ENCODE measurements around the gene PTPRN2. TPM values are rescaled to one million over a fixed set of nuclear protein-coding genes. Genes with fewer than 3 reads are reported as not detected.

PTPRN2 gene
- total RNA-seq, 2 experiments from 2014 or later = 0.46 to 0.51 TPM

DNA sequence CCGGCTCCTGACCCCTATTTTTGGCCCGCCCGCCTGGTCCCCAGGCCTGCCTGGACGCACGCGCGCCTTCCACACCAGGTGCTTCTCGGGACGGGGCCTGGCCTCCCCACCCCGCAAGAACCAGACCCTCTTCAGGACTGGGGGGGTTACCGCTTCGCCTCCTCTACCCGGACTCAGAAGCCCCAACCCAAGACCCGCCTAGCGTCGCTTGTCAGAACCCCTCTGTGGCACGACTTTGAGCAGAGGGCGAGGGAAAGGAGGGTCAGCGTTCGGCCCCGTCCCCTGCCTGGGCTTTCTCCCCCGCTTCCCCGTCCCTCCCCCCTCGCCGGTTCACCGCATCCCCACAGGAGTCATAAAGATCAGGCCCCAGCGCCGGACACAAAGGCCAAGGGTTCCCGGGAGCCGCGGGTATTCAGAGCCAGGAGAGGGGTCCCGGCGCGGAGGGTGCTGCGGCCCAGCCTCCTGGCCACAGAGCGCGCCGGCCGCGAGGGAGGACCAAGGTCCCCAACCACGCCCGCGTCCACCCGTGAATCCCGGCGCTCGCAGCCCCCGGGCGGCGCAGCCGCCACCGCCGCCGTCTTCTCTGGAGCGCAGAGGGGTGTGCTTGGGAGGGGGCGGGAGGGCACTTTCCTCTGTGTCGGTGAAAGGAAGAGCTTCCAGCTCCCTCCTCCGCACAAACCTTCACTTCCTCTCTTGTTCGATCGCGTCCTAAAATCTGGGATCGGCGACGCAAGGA, 898.9 kb downstream of the PTPRN2 start:
- ATAC-seq = no peak
- H3K4me3 Mint-ChIP-seq = no peak overlapping the region

DNA sequence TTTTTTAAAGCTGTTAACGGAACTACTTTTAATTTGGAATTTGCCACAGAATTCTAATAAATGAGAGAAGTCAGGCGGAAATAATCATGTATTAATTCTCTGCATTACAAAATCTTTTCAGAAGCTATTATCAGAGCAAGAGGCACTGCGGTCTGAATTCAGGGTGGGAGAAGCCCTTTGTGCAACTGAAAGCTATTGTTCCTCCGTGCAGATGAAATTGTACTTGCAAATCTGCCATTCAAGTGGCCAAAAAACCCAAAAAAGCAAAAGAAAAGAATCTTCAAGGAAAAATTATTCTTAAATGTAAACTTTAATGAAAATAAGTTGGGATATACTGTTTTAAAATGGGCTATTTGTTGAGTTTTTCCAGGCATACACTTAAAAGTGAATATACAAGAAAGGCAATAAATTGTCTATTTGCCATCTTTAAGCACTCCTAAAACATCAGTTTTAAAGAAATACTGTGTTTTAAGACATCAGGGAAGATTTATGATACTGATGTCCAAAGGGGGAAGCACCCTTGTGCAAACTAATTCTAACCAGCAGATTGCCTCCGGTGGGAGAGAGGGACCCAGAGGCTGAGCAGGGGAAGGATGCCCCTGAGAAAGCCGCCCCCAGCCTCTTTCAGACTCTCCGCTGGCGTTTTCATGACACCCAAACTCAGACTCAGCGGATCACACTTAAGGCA, 899.6 kb downstream of the PTPRN2 start:
- no peak for DNase-seq
- Mint-ChIP-seq H3K27me3 (peaks cover 50% of the 10 kb centered on the region), H3K36me3 (ENCODE audit: low read depth) (no peaks in the 10 kb centered on the region), H3K4me1 (peaks cover 26% of the 10 kb centered on the region), H3K4me3 (no peak overlapping the region), H3K9me3 (ENCODE audit: low read depth) (no peaks in the 10 kb centered on the region), H3K27ac (no peak overlapping the region)
- intact Hi-C loops (cut with DNase I, micrococcal nuclease) = loop anchor here (5.0 to 10.0 kb wide), 3 partner anchors 671 to 686 kb away; no protein-coding TSS in a partner anchor
- CTCF ChIA-PET = interaction anchor here (0.5 kb wide), 1 partner anchor 28 kb away, joined by 3 read pairs; no protein-coding TSS in a partner anchor
- POLR2A ChIA-PET = no interaction called here
- ATAC-seq = no peak

More for the DNA sequence above, 898.9 kb downstream of the PTPRN2 start:
- no peak for DNase-seq
- H3K27me3 Mint-ChIP-seq = peaks cover 43% of the 10 kb centered on the region
- no peaks in the 10 kb centered on the region for H3K9me3 Mint-ChIP-seq (ENCODE audit: low read depth)
- intact Hi-C loops (cut with DNase I, micrococcal nuclease) = loop anchor here (5.0 to 10.0 kb wide), 3 partner anchors 671 to 686 kb away; no protein-coding TSS in a partner anchor
- POLR2A ChIA-PET = no interaction called here
- H3K4me1 Mint-ChIP-seq = peaks cover 22% of the 10 kb centered on the region
- CTCF ChIA-PET = interaction anchor here (0.5 kb wide), 1 partner anchor 28 kb away, joined by 3 read pairs; no protein-coding TSS in a partner anchor
- no peak overlapping the region for H3K27ac Mint-ChIP-seq
- H3K36me3 Mint-ChIP-seq (ENCODE audit: low read depth) = no peaks in the 10 kb centered on the region

DNA sequence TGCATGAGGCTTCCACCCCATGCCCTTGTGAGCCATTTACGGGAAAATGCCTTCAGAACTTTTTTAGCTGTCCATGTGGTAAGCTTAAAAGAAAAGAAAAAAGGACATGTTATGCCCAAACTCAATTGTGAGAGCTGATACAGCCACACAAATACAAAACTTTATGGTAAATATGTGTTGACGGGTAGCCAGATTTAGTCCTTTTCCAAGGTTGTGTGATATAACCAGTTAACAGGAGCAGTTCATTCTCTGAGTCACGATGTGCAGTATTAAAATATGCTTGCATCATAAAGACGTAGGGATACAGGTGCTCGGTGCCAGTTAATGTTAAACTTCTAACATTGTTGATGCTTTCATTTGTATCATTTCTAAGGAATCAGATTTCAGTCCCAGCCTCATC, 900.5 kb downstream of the PTPRN2 start:
- H3K27ac Mint-ChIP-seq = no peak overlapping the region
- H3K36me3 Mint-ChIP-seq (ENCODE audit: low read depth) = no peaks in the 10 kb centered on the region
- CTCF ChIA-PET = no interaction called here
- no peak overlapping the region for H3K4me3 Mint-ChIP-seq
- ATAC-seq (no peak), DNase-seq (no peak)
- peaks cover 24% of the 10 kb centered on the region for H3K4me1 Mint-ChIP-seq
- H3K9me3 Mint-ChIP-seq (ENCODE audit: low read depth) = no peaks in the 10 kb centered on the region
- H3K27me3 Mint-ChIP-seq = peaks cover 55% of the 10 kb centered on the region
- intact Hi-C loops (cut with DNase I, micrococcal nuclease) = loop anchor here (5.0 to 10.0 kb wide), 3 partner anchors 670 to 685 kb away; no protein-coding TSS in a partner anchor
- POLR2A ChIA-PET = no interaction called here

DNA sequence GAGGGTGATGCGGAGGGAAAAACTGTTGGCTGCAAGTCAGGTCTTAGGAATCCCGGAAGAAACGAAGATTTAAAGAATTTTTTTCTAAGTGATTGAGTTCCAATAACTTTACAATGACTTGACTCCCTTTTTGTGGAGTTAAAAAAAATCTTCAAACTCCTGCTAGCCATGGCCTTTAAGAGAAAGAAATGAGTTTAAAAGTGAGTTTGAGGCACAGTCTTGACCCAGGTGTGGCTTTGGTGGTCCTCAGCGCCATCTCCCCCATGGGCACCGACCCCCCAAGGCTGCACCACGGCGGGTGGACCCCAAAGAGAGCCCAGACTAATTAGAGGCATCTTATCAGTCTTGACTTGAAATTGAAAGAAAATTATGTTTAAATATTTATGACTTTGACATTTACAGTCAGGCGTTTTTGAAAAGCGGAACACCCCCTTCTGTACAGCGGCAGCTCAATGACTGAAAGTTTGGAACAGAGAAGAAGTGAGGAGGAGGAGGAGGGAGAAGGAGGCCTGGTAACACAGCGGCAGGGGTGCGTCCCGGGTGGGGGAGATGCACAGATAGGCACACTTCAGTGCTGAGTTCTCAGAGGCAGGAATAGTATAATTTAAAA, 901.2 kb downstream of the PTPRN2 start:
- Mint-ChIP-seq H3K36me3 (ENCODE audit: low read depth) (no peaks in the 10 kb centered on the region), H3K27ac (no peak overlapping the region), H3K9me3 (ENCODE audit: low read depth) (no peaks in the 10 kb centered on the region), H3K27me3 (peaks cover 59% of the 10 kb centered on the region), H3K4me3 (no peak overlapping the region), H3K4me1 (peaks cover 22% of the 10 kb centered on the region)
- CTCF ChIA-PET = no interaction called here
- intact Hi-C loops (cut with DNase I, micrococcal nuclease) = loop anchor here (5.0 to 10.0 kb wide), 3 partner anchors 669 to 684 kb away; no protein-coding TSS in a partner anchor
- DNase-seq (no peak), ATAC-seq (no peak)
- POLR2A ChIA-PET = no interaction called here

DNA sequence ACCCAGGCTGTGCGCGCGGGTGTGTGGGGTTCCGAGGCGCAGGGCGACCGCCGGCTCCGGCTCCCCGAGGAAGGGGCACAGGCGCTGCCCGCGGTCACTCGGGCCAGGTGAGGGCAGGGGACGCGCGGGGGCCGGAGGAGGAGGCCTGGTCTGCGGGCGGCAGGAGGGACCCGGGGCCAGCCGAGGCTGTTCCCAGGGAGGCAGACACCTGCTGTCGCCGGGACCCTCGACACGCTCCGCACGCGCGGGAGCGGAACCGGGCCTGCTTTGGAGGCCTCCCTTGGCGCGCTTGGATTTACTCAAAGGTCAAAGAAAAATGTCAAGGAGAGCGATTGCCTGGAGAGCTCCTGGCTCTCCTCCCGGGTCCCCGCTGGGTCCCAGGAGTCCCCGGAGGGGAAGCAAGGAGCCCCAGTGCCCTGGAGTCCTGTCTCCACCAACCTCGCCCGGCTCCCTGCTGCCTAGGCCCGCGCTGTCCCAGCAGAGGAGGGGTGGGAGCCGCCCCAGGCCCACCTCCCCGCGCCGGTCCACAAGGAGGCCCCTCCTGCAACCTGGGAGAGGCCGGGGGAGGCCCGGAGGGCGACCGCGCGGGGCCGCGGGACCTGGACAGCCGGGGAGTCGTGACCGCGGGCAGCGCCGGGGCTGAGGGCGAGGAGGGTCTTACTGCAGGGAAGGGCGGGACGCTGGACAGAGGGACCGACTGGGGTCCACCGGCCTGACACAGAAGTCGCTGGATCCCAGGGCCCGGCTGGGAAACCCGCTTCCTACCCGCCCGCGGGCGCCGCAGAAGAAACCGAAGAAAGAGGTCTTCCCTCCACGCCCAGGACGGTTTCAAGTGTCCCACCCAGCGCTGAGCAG, 902.0 kb downstream of the PTPRN2 start:
- H3K4me1 Mint-ChIP-seq = peaks cover 20% of the 10 kb centered on the region
- no peak overlapping the region for H3K27ac Mint-ChIP-seq
- ATAC-seq (no peak), DNase-seq (no peak)
- CTCF ChIA-PET = no interaction called here
- peaks cover 63% of the 10 kb centered on the region for H3K27me3 Mint-ChIP-seq
- H3K36me3 Mint-ChIP-seq (ENCODE audit: low read depth) = no peaks in the 10 kb centered on the region
- intact Hi-C loops (cut with DNase I, micrococcal nuclease) = loop anchor here (5.0 to 10.0 kb wide), 3 partner anchors 668 to 683 kb away; no protein-coding TSS in a partner anchor
- no peak overlapping the region for H3K4me3 Mint-ChIP-seq
- POLR2A ChIA-PET = no interaction called here
- no peaks in the 10 kb centered on the region for H3K9me3 Mint-ChIP-seq (ENCODE audit: low read depth)

DNA sequence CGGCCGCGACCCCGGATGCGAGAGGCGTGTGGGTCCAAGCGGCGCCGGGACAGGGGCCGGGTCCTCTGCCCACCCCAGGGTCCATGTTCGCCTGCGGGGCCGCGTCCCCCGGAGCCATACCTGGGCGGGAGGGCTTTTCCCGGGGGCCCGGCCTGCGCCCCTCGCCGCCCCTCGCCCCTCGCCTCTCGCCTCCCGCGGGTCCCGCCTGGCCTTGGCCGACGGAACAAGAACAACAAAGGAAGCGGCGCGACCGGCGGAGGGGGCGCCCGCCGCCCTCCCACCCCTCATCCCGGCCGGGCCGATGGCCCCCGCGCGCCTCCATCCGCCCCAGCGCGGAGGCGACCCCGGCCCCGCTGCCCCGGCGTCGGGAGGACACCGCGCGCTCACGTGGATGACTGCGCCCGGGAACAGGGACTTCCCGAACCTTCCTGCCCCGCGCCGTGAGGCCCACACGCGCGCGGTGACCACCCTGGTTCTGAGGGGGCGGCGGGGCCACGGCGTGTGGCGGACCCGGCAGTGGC, 902.7 kb downstream of the PTPRN2 start:
- intact Hi-C loops (cut with DNase I, micrococcal nuclease) = loop anchor here (5.0 to 10.0 kb wide), 3 partner anchors 668 to 683 kb away; no protein-coding TSS in a partner anchor
- Mint-ChIP-seq H3K36me3 (ENCODE audit: low read depth) (no peaks in the 10 kb centered on the region), H3K27ac (no peak overlapping the region), H3K4me1 (peaks cover 18% of the 10 kb centered on the region), H3K9me3 (ENCODE audit: low read depth) (no peaks in the 10 kb centered on the region), H3K27me3 (peaks cover 67% of the 10 kb centered on the region), H3K4me3 (no peak overlapping the region)
- ATAC-seq = no peak
- no peak for DNase-seq
- ChIA-PET CTCF (no interaction called here), POLR2A (no interaction called here)

DNA sequence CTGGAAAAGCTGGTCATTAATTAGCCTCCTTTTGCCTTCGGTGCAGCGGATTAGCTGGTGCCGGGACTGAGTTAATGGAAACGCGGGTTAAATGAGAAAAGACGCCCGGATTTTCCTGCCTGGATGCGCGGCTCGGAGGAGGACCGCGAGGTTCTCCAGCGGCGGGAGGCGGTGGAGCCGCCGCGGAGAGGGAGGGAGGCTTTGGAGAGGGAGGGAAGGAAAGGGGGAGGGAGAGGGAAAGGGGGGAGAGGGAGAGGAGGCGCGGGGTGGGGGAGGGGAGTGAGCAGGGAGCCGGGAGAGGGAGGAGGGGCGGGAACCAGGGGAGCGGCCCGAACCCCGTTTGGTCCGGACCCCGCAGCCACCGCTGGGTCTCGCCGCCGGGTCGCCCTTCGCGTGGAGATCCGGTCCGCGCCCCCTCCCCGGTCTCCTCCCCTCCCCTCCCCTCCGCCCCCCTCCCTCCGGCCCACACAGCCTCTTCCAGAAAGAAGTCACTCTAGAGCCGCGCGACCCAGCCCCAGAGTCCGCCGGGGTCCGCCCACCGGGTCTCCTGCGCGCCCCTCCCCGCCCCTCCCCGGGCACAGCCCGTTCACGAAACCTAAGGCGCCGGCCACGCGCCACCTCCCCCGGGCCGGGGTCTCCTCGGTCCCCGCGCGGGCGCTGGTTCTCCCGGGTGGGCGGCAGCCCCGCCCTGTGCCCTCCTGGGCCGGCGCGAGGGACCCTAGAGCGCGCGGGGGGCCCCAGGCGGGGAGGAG, 903.3 kb downstream of the PTPRN2 start:
- POLR2A ChIA-PET = no interaction called here
- Mint-ChIP-seq H3K4me3 (no peak overlapping the region), H3K27ac (no peak overlapping the region), H3K4me1 (peaks cover 14% of the 10 kb centered on the region), H3K9me3 (ENCODE audit: low read depth) (no peaks in the 10 kb centered on the region), H3K36me3 (ENCODE audit: low read depth) (no peaks in the 10 kb centered on the region), H3K27me3 (peaks cover 70% of the 10 kb centered on the region)
- ATAC-seq = no peak
- CTCF ChIA-PET = no interaction called here
- intact Hi-C loops (cut with DNase I, micrococcal nuclease) = loop anchor here in 1 of 2 experiments (10.0 kb wide), 1 partner anchor 680 kb away; no protein-coding TSS in a partner anchor
- no peak for DNase-seq

DNA sequence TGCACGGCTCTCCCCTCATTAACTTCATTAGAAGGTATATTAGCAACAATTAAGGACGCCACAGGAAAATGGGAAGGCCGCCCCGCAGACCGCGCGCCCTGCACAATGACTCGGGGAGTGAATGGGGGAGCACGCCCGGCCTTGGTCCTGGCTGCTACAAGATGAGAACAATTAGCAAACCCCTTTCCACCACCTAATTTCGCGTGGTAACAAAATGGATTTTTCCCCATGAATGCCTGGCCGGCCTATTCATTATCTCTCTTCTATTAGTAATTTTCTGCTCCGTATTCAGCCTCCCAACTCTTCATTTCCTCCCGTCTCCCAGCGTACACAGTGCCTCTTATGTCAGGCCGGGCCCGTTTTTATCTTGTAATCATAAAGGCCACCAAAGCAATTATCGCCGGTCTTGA, 903.9 kb downstream of the PTPRN2 start:
- H3K27me3 Mint-ChIP-seq = peaks cover 75% of the 10 kb centered on the region
- intact Hi-C loops (cut with DNase I, micrococcal nuclease) = loop anchor here in 1 of 2 experiments (10.0 kb wide), 1 partner anchor 679 kb away; no protein-coding TSS in a partner anchor
- peaks cover 14% of the 10 kb centered on the region for H3K4me1 Mint-ChIP-seq
- H3K4me3 Mint-ChIP-seq = no peak overlapping the region
- H3K27ac Mint-ChIP-seq = no peak overlapping the region
- no peak for ATAC-seq
- CTCF ChIA-PET = no interaction called here
- H3K36me3 Mint-ChIP-seq (ENCODE audit: low read depth) = no peaks in the 10 kb centered on the region
- POLR2A ChIA-PET = interaction anchor here (0.6 kb wide), 1 partner anchor 192 kb away, joined by 3 read pairs; no protein-coding TSS in a partner anchor
- DNase-seq = no peak
- no peaks in the 10 kb centered on the region for H3K9me3 Mint-ChIP-seq (ENCODE audit: low read depth)

DNA sequence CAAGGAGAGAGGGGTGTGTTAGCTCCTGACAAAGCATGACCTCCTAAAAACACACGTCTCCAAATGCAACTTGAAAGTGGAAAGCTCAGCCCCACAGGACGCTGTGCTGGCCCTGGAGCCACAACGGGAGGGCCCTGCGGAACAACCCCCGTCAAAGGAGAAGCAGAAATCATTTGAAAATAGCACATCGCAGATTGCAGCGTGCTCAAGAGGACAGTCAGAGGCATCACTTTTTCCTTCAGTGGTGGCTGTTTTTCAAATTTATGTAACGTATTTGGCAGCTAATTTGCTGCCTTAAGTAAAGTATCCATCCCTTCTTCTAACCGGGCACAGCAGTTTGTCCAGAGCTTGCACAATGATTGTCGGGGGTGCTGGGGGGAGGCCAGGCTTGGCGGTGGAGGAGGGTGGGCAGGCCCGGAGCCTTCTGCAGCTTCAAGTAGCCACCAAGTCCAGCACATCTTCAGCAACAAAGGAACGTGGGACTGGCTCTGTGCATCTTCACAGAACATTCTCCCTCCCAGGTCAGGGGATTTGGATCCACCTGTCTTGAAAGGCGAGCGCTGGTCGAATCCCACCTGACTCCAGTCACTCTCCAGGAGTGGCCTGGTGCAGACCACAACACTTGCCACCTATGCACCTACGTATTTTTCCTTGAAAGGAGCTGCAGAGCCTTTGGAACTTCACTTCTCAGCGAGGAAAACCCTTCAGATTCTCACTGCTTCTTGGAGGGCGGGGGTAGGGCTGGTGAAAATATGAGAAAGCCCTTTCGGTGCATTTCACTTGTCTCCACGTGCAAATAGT, 904.5 kb downstream of the PTPRN2 start:
- CTCF ChIA-PET = interaction anchor here (0.8 kb wide), 1 partner anchor 250 kb away, joined by 7 read pairs; no protein-coding TSS in a partner anchor
- intact Hi-C loops (cut with DNase I, micrococcal nuclease) = loop anchor here in 1 of 2 experiments (10.0 kb wide), 1 partner anchor 678 kb away; no protein-coding TSS in a partner anchor
- ATAC-seq (no peak), DNase-seq (no peak)
- Mint-ChIP-seq H3K4me1 (peaks cover 14% of the 10 kb centered on the region), H3K4me3 (no peak overlapping the region), H3K36me3 (ENCODE audit: low read depth) (no peaks in the 10 kb centered on the region), H3K9me3 (ENCODE audit: low read depth) (no peaks in the 10 kb centered on the region), H3K27ac (no peak overlapping the region), H3K27me3 (peaks cover 75% of the 10 kb centered on the region)
- POLR2A ChIA-PET = interaction anchor here (0.6 kb wide), 1 partner anchor 192 kb away, joined by 3 read pairs; no protein-coding TSS in a partner anchor
